GM21723 (cell line): Measurements from ENCODE around the gene SNX9.
"Not testable (repeated sequence)": the region's sequence is repeated elsewhere in the genome, so short reads cannot be mapped to it uniquely, and the experiment has no call there.

ENCODE experiments used
- ATAC-seq: cut with Tn5 transposase; IDR thresholded peaks from one replicate; pipeline ENCODE4 v1.9.1; 2021; ENCODE audit warnings: mild to moderate bottlenecking, moderate library complexity; ENCODE audit not compliant: unreplicated experiment

Gene SNX9

DNA sequence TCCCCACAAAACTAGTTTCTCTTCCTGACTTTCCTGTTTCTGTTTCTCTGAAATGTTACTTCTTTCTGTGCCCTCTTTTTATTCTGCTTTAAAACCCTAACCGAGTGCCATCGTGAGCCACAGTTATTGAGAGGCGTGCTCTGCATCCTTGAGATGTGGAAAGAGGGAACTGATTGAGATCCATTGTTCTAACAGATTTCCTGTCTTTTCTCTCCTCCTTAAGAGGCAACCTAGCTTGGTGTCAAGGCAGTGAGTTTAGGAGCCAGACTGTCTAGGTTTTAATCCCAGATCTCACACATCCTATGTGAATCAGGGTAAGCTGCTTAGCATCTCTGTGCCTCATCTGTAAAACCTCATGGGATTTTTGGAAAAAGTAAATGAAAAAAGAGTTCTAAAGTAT, 57.5 kb downstream of the SNX9 start:
- ATAC-seq = no peak

DNA sequence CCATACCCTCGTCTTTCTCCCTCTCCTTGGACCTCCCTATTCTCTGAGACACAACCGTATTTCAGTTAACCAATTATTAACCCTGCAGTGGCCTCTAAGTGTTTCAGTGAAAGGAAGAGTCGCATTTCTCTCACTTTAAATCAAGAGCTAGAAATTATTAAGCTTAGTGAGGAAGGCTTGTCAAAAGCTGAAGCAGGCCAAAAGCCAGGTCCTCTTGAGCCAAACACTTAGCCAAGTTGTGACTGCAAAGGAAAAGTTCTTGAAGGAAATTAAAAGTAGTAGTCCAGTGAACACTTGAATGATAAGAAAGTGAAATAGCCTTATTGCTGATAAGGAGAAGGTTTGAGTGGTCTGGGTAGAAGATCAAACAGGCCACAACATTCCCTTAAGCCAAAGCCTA, 58.3 kb downstream of the SNX9 start:
- no peak for ATAC-seq

DNA sequence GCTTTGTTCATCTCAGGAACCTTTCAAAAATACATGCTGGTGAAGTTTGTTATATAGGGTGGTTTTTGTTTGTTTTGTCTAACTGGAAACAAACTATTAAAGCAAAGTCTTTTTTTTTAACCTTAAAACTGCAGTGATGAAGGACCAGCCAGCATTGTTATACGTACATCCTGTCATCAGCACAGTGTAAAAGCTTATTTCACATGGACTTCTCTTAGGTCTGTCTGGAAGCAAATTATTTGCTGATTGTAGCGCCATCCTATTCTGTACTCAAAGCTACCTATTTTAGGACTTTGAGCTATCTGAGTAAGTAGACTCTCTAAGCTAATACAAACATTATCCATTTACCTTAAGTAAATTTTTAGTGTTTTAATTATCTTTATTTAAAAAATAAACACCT, 61.7 kb downstream of the SNX9 start:
- no peak for ATAC-seq

DNA sequence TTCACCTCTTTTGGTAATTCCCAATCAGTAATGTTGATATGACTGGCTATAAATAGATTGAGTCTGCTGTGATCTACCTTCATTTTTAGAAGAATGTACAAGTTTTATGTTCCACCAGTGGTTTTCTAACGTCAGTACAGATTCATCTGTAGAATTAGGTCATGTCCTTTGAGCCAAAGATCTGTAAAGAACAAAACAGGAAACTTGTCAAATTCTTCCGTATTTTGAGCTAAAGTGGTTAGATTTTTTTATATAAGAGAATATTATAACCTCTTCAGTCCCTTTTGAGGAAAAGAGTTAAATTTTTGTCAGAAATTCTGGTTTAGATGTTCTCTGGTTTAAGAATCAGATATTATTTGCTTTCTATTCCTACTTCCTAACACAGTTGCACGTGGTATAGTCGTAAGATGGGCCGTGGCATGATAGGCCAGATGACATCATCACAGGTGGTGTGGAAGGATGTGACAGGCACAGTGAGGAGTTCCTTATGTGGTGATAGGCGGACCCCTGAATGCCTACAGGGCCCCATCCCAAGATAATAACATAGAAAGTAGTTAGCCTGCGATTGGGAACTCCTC, 62.3 kb downstream of the SNX9 start:
- ATAC-seq = no peak

DNA sequence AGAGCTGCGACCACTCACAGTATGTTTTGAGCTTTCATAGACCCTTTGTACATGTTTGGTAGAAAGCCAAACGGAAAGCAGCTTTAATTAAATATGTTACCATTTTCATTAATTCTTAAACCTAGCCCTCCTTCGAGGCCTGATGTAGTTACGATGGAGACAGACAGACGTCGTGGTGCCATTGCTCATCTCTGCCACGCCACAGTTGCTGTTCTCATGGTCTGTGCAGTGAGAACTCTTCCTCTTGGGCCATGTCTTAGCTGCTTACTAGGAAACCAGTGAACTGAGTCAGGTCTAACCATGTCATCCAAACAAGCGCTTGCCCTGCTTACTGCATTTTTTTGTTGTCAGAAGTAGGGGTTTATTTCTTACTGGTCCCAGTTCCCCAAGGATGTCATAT, 62.8 kb downstream of the SNX9 start:
- ATAC-seq = no peak

DNA sequence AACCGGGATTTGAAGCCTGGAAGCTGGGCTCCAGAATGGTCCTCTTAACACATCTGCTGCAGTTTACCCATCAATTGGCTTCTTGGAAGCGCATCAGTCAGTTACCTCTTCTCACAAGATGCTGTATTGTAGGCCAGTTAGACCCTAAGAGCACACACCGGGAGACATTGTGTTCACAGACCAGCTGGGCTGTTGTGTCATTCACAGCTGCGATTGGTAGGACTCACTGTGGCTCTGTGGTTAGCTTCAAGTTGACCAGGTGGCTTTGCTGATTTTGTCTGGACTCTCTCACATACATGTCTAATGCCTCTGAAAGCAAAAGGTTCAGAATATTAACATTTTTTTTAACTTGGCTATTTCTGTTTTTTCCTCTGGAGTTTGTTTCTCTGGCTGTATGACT, 64.8 kb downstream of the SNX9 start:
- no peak for ATAC-seq

DNA sequence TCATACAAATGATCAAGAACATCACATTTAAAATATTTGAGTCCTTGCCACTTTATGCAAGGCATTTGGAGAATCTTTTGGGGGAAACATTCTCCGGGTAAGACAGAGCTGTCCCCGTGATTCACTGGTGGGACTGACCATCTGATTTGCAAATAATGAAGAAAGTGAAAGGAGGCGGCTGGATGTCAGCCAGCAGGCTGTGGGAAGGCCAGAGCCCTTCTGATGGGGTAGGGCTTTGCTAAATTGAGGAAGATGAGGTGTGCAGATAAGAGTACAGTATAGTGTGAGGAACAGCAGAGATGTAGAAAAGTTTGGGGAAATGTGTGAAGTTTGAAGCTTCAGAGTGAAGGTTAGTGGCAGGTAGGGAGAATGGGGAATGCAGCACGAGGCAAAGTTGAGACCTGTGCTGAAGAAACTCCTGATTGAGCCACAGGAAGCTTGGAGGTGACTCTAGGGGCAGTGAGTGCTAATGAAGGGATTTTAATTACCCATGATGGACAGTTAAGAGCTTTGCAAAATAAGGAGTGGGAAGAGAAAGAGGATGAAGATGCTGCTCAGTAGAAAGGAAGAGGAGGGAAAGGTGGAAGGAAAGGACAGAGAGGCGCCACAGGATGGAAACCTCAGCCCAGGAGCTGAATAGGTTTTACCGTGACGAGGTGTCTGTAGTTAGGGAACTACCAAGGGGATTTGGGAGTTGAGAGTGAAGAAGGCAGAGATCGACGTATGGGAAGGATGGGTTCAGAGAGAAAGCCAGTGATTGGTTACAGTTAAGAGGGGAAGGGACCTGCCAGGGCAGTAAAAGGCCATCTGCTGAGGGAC, 68.7 kb downstream of the SNX9 start:
- no peak for ATAC-seq

DNA sequence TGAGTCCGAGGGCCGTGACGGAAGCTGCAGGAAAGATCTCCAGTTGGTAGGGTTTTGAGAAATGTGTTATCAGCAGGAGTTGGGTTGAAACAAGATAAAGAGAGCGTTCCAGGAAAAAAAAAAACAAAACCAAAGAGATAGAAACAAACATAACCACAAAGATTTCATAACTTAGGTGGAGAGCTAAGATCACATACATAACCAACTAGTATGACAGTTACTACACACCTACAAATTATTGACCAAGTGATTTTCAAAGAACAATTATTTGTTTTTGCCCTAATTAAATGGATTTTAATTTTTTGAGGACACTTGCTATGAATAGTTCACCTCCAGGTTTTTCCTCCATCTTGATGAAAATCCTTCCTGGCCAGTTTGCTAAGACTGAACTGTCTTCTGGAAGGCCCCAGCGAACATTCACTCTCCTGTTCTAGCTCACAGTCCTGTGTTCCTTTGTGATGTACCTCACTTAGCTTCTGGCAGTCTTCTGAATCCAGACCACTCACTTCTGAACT, 69.4 kb downstream of the SNX9 start:
- ATAC-seq = no peak

DNA sequence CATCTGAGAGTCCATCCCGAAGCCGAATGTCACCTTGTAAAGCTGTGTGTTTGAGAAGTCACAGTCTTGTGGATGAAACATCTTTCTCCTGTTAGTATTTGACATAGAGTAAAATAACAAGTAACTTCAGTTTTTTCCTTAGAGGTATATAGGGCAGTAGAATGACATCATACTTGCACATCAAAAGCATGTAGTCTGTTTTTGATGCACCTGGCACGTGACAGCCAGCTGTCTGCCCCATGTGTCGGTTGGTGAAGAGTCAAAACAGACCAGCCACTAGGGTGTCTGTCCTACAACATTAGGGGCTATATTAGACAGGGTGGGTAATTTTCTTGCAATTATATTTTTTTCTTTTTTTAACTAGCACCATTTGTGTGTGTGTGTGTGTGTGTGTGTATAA, 70.2 kb downstream of the SNX9 start:
- ATAC-seq = no peak

DNA sequence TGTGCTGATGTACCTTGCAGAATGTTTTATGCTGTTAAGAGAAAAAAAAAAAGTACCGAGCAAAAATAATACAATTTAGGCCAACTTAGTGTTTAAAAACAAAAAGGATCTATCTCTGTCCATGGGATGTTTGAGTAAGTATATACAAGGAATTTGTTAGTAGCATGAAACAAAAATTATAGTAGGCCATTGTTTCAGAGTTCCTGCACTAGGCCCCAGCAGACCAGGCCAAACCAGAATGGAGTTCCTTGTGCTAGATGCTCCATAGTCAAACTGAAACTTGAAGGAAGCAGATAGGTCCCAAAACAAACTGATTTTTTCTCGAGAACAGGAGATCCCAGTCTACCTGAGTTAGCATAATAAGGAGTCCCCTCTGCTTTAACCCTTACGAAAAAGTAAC, 72.5 kb downstream of the SNX9 start:
- ATAC-seq = no peak

DNA sequence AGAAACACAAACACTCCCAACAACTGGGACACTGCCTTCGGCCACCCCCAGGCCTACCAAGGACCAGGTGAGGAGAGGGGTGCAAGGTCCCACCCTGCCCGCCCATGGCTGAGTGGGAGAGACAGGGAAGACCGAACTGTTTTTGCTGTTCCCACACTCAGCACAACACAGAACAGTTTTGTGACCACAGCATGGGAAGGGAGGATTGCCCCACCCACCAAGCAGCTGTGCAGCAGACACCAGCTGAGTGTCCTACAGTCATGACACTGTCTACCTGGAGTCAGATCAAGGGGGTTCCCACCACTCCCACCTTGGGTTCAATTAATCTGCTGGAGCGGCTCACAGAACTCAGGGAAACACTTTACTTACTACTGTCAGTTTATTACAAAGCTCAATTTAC, 73.9 kb downstream of the SNX9 start:
- ATAC-seq = no peak

DNA sequence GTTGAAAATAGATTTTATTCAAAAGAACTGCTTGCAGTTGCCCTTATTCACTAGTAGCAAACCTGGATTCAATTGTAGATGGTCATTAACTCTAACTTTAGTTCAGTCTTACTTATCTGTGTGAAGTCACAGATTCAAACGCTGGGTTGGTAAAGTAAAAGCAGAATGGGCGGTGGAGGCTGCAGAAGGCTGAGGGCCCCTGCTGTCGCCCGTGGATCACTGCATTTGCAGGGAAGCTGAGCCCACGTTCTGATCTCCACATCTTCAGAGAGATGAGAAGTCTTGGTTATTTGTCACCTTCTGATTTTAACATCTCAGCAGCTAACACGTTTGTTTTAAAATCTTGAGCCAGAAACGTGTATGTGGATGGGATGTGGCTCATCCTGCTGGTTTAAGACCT, 75.1 kb downstream of the SNX9 start:
- ATAC-seq = no peak

DNA sequence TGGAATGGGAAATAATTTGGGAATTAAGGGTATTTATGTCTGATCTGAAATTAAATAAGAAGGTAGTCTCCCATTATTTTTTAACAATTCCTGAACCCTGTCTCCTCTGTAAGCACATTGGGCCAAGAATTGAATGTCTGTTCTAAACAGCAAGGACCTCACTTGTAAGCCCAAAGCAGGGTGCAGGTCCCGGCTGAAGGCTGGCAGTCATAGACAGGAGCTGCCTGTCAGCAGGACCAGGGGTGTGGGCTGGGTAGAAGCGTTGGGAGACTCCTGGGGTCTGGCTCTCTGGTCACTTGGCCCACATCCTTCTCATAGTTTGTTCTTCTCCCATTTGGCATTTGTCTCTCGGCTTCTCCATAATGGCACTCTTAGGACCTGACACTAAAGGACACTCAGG, 75.6 kb downstream of the SNX9 start:
- ATAC-seq = no peak

DNA sequence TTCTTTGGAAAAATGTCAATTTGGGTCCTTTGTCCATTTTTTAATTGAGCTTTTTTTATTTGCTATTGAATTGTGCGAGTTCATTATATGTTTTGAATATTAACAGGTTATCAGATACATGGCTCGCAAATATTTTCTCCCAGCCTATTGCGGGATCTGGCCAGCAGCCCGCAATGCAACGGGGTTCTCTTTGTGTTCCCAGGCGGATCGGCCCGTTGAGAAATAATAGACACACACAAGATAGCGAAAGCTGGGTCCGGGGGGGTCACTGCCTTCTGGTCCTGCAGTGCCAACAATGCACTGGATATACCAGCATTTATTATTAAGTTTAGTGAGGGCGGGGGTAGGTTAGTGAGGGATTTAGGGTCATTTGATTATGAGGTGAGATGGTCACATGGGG, 77.2 kb downstream of the SNX9 start:
- not testable (repeated sequence) for ATAC-seq

DNA sequence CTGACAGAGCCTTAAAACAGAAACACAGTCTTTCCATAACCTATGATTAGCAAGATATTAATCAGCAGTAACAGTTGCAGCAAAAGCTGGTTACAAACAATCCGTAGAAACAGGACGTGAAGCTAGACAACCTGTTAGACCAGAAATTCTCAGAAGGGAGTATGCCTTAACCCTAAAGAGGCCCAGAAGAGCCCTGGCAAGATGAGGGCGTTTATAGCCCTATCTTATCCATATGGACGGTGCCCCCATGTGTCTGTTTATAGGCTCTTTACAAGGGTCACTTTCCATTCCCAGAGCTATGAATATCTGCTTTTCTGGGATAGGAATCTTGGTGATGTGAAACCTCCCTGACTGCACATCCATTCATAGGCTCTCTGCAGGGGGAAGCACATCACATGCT, 77.7 kb downstream of the SNX9 start:
- not testable (repeated sequence) for ATAC-seq

DNA sequence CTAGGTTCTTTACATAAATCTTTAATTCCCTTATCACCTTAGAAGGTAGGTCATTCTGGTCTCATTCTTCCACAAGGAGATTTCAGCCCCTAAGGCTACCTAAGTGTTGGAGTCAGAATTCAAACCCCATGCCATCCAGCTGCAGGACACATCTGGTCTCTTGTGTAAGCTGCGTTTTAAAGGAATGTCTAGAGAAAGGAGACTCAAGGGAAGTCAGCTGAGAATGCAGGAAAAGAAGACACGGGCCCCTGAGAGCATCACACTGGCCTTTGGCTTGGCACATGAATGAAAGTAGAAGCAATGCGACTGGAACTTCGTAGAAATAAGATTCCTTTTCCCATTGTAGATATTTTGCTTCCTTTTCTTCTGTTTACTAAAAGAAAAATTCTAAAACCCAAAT, 82.0 kb downstream of the SNX9 start:
- ATAC-seq = no peak

DNA sequence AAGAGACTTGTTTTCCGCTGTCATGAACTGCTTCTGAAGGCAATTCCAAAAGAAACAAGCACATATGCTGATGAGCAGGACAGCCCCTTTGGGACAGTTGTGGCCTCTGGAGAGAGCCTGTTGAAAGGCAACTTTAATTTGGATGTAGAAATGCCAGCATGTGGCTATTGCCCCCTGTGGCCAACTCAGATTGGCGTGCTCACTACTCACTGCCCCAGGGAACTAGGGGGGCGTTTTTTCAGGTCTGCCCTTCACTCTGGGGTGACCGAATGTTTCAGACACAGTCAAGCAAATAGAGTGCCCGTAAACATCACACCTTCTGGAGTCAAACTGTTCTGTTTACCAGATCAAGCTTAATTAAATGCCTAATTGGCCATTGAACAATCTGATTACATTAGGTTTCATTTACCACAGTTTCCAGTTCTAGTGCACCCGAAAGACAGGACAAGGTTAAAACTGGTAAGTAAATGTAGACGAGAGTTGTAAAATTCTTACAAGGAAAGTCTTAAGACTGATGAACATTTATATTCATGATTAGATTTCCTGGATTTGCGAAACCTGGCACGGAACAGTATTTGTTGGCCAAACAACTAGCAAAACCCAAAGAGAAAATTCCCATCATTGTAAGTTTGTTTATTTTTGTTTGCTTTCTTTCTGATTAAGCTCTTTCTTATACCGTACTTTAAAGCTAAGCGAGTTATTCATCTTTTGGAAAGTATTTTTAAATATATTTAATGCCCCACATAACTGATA, 82.7 kb downstream of the SNX9 start:
- no peak for ATAC-seq

DNA sequence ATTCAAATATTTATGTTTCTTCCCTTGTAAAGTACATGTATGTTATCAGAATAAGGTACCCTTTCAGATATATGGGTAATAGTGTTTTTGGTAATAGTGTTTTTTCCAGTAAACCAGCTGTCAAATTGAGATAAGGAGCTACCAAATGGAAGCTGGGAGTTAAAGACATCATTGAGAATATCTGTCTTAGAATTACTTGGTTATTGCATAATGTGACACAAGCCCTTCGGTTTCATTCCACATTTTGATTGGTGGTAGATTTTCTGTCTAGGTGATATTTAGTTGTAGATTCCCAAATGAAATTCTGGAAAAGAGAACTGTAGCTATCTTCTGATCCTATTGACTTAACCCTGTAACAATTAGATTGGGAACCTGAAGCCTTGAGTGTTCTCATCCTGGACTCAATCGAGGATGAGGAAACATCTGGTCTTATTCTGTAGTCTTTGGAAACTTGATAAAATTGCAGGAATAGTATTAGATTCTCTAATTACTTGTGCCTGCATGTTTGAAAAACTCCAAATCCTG, 83.6 kb downstream of the SNX9 start:
- no peak for ATAC-seq

DNA sequence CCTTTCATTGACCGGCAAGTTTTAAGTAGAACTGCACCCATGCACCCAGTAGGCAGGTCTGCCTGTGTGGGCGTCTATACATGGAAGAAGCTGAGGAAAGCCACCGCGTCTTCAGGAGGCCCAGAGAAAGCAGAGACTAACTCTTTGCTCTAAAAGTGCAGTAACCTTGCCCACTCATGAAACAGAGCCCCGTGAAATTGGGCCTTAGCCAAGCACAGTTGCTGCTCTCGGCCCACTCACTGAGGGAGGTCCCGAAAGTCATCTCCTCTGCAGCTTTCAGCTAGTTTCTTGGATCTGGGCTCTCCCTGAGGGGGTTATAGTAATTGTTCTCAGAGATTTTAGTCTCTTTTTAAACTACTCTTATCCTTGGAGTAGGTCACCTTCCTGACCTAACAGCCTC, 84.6 kb downstream of the SNX9 start:
- no peak for ATAC-seq

DNA sequence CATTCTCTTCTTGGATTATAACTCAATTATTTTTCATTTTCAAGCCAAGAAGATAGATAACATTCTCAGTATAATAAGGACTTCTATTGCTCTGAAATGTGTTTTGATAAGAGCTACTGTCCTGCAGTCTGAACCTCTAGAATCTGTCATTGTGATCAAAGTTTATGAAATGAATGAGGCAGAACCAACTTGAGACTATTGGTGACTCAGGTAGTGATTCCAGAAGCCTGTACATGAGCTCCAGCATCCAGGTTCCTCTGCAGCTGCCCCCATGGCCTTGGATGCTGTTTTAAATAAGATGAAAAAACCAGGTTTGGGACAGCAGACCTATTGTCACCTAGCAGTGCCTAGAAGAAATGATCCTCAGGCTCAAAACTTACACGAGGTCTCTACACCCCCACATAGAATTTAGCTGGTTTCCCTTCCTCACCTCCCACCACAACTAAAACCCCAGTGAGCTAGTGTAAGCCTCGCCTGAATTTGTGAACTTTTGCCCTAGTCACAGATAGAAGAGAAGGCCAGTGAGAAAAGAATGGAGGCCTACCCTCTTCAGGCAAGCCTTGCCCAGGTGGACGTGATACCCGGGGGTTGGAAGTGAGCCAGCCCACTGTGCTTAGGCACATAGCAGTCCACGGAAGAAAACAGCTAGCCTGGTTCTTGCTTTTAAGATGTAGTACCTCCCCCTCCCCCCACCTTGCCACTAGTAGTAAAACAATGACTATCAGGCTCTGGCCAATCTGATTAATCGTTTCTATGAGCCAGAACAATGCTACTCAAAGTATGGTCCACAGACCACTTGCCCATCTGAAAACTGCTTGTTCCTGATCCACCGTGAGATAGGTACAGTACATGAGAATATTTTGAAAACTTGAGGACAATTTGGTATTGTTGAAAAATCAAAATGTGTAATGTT, 85.6 kb downstream of the SNX9 start:
- ATAC-seq = peak; percentile 79

DNA sequence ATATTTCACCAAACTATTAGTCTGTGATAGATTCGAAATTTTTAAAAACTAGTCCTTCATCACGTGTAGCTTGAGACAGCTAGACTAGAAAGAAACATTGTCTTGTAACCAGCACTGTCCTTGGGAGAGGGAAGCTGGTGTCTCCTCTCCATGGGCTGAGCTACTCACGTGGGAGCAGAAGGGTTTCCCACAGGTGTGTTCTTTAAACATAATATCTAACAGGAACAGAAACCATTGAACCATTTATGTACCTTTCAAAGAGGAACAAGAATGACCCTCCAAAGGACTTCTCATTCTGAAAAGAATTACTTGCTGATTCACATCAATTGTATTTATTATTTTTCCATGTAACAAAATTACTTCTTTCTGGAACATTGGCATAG, 86.2 kb downstream of the SNX9 start:
- peak; percentile 70 for ATAC-seq
